HG03175 (cell line): ENCODE measurements around the gene RFXAP.
A peak's percentile ranks its signal among the peaks of the same experiment; 100 is the strongest.
"Not testable (repeated sequence)": the region's sequence is repeated elsewhere in the genome, so short reads cannot be mapped to it uniquely, and the experiment has no call there.

Experiments
- ATAC-seq: cut with Tn5 transposase; IDR thresholded peaks from one replicate; pipeline ENCODE4 v1.9.1; 2021; ENCODE audit warnings: mild to moderate bottlenecking, moderate library complexity; ENCODE audit not compliant: unreplicated experiment

Gene RFXAP, protein sequence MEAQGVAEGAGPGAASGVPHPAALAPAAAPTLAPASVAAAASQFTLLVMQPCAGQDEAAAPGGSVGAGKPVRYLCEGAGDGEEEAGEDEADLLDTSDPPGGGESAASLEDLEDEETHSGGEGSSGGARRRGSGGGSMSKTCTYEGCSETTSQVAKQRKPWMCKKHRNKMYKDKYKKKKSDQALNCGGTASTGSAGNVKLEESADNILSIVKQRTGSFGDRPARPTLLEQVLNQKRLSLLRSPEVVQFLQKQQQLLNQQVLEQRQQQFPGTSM

DNA sequence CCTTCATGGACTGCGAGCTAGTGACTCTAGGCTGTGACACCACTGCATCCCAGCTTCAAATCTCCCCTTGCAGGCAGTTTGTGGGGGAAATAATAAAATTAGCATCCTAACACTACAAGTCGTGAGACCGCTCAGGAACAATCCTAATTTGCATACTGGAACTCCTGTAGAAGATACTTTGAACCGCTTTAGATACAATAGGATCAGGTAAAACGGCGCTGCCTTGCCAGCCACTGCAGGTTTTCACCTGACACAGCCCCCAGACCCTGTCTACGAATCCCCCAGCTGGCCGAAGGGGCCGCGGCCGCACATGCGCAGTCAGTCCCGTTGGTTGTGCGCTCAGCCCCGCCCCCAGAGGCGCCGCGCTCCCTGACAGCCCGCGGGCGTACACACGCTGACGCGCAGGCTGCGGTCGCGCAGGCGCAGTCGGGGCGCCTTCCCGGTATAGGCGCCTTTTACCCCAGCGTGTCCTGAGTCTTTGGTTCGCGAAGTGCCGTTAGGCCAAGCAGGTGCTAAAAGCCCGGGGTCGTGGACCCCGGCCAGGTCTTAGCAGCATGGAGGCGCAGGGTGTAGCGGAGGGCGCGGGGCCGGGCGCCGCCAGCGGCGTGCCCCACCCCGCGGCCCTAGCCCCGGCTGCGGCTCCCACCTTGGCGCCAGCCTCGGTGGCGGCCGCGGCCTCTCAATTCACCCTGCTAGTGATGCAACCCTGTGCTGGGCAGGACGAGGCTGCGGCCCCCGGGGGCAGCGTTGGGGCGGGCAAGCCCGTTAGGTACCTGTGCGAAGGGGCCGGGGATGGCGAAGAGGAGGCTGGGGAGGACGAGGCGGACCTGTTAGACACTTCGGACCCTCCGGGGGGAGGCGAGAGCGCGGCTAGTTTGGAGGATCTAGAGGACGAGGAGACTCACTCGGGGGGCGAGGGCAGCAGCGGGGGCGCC, at the start of gene RFXAP:
TSS of gene RFXAP (plus strand) at position 419 of the 935 bp plus-strand sequence. CDS start at position 555, 136 bp downstream.
- peak; percentile 87 for ATAC-seq

DNA sequence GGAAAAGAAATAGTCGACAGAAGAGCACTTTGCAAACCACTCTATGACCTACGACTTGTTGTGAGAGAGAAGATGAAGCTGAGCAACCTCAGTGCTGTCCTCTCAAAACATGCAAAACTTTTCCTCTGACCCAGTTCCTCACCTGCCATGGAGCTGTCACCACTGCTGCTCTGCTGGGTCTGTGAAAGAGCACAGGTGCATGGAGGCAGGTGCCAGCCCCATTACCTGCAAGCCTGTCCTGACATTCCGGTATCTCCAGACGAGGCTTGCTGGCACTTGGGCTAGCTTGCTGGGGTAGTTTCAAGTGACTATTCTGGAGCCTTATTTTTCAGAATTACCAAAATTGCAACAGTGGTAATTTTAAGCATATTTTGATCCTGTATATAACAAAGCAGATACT, 49.5 kb upstream of the RFXAP start:
- ATAC-seq: no peak

DNA sequence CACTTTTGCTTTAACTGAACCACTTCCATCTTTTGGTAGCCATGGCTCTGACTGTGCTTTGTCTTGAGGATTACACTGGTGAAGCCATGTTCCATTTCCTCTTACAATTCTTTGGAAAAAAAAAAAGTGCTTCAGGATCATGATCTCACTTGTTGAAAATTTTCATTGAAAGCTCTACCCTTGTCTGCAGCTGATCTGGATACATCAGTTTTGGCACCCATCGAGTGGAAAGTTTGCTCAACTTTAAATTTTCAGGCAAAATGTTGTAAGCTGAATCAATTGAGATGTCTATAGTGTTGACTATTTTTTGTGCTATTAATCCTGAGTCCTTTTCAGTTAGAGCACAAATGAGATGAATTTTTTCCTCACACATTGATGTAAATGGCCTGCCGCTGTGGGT, 48.3 kb upstream of the RFXAP start:
- no peak for ATAC-seq

DNA sequence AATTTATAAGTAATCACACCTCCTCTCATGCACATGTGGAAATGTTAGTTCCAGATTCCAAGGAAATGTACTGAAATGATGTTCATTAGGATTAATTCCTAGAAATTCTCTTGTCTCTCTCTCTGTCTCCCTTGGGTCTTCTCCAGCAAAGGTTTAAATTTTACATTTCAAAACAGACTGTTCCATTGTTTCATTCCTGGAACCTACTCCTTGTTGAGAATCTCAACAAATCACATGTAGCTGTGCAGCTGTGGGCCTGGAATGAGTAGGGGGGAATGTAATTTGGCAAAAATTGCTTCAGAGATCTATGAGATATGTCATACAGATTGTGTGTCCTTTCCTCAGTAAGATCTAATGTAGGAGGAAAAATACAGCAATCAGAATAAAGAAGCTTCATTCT, 46.2 kb upstream of the RFXAP start:
- no peak for ATAC-seq

DNA sequence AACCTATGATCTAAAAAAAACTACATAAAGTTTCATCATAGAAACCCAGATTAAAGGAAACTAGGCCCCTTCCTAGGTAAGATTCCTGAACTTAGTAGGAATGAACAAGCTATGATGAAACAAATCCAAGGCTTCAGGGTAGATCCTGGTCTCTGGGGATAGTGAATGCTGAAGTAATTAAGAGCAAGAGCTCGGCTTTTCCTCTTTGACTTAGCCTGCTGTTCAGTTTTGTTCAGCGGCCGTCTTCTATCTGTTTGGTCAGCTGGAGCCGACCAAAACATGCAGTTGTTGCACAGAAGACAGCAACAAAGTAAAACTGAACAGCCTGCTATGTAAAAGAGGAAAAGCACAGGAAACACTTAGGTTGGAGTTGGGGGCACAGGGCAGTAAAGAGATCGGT, 44.1 kb upstream of the RFXAP start:
- no peak for ATAC-seq

DNA sequence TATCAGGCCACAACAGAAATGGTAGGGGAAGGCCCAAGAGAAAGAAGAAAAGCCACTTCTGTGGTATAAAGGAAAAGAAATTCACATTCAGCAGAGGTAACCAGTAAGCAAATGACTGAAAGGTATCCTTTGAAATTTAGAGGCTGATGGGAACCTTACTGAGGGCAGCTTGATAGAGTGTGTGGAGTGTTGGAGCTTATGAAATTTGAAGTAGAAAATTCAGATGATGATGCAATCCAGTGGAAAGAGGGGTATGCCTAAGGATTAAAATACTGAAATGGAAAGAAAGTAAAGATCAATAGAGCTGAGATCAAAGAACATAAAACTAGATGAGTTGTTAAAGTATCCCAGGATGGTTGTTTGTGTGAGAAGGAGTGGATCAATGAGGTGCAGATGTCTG, 42.8 kb upstream of the RFXAP start:
- ATAC-seq: no peak

DNA sequence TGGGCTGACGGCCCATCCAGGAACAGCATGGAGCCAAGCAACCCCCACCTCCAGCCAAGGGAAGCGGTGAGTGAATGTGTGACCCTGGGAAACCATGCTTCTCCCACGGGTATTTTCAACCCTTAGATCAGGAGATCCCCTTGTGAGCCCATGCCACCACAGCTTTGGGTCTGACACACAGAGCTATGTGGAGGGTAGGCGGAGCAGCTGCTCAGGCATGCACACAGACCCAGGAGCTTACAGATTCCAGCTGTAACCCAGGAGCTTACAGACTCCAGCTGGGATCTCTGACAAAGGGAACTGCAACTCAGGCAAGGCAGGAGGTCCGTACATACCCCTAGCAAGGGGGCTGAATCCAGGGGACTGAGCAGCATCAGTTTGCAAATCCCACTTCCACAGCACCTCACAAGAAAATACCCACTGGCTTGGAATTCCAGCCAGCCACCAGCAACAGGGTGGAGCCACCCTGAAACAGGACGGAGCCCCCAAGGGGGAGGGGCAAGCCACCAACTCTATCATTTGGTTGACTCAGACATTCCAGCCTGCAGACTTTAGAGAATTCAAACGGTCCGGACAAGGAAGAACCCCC, 40.8 kb upstream of the RFXAP start:
- ATAC-seq: no peak

DNA sequence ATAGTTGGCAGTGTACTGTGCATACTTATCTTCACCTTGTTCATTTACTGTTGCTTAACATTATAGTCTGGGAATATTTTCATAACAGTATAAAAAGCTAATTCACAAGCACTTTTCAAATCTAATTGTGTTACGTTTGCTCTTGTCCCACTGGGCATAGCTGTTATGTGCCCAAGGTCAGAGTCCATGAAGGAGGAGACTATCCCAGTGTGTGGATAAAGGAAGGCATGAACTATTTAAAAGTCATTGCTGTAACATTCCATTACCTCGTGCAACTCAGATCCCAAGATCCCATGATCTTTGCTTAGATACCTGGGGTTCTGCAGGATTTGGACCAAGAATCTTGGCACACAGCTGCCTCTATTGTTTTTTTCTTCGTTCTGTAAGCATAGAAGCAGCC, 35.1 kb upstream of the RFXAP start:
- ATAC-seq: no peak

DNA sequence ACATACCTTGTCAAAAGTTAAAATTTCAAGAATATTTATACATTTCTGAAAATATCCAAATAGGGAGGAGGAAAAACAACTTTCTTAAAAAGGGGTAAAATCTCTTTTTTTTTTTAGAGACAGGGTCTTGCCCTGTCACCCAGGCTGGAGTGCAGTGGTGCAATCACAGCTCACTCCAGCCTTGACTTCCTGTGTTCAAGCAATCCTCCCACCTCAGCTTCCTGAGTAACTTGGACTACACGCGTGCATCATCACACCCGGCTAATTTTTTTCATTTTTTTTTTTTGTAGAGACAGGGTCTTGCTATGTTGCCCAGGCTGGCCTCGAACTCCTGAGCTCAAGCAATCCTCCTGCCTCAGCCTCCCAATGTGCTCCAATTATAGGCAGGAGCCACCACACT, 32.8 kb upstream of the RFXAP start:
- not testable (repeated sequence) for ATAC-seq

DNA sequence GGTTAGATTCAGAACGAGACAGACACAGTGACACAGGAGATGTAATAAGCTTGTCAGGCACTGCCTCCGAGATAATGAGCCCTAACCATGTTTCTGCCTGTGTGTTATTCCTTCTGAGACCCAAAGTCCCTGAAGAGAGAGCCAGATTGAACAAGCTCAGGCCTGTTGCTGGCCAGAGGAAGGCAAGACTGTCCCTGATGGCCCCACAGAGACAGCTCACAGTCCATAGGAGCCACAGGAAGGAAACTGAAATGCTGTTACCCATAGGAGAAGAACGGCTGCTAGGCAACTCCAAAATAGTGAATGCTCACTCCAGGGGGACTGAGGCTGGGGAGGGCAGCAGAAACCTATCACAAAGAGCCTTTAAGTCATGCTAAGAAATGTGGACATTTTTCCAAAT, 31.8 kb upstream of the RFXAP start:
- ATAC-seq: no peak

DNA sequence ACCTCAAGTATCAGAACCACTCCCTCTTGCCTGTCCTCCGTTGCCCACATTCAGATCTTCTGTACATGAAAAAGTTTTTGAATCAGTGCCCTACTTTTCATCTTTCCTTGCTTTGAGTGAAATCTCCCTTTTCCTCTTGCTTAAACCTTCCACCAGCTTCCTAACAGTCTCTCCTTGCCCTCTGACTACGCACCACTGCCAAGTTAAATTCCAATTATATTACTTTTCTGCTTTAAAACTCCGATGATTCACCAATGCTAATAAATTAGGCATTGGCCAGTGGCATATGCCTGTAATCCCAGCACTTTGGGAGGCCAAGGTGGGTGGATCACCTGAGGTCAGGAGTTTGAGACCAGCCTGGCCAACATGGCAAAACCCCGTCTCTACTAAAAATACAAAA, 30.7 kb upstream of the RFXAP start:
- no peak for ATAC-seq

DNA sequence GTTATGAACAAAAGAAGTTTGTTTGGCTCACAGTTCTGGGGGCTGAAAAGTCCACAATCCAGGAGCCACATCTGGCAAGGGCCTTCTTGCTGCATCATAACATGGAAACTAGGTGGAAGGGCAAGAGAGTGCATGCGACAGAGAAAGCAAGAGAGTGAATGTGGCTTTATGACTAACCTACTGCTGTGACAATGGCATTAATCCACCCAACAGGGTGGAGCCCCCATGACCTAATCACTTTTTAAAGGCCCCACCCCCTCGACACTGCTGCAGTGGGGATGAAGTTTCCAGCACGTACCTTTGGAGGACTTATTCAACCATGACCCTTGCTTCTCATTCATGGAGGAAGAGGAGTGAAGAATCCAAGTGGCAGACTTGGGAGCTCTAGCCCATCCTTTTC, 30.0 kb upstream of the RFXAP start:
- ATAC-seq: no peak

DNA sequence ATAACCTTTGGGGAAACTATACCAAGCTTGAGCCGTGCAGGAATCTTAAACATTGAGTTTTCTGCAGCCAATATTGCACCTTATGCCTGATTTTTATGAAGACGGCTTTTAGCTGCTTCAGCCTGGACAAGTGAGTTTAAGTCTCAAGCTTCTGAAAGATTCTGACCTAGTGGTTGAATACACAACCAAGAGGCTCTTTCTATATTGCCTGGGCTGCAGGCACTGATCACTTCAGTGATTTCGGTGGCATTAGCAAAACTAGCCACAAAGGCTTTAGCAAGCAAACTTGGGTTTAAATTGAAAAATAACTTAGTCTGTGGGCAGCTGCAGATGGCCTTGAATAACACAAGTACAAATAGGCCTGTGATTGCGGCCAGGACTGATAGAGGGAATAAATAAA, 29.3 kb upstream of the RFXAP start:
- ATAC-seq: no peak

DNA sequence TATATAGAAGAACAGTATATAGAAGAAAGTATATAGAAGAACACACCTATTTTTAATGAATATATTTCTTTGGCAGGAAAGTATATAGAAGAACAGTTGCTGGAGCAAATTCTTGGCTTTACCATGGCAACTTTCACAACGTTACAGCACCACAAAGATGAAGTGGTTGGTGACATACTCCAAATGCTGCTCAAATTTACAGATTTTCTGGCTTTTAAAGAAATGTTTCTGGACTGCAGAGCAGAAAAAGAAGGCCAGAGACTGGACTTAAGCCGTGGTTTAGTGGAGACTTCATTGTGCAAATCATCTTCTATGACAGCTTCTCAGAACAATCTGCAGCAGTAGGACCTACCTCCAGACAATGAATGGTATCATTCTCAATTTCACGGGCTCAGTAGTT, 24.3 kb upstream of the RFXAP start:
- ATAC-seq: no peak

DNA sequence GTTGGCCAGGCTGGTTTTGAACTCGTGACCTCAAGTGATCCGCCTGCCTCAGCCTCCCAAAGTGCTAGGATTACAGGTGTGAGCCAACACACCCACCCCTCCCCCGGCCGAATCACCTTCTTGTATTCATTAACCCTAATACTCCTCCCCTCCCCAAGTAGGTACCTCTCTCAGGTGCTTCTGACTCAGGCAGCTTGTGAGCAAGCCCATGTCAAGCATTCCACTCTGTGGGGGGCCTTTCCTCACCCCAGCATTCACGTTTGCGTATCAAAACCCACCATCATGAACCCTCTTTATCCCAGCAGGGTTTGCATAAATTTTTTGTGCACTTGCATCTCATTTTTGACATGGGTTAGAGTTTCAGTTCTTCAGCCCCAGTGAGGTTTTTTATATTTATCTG, 23.6 kb upstream of the RFXAP start:
- ATAC-seq: no peak

DNA sequence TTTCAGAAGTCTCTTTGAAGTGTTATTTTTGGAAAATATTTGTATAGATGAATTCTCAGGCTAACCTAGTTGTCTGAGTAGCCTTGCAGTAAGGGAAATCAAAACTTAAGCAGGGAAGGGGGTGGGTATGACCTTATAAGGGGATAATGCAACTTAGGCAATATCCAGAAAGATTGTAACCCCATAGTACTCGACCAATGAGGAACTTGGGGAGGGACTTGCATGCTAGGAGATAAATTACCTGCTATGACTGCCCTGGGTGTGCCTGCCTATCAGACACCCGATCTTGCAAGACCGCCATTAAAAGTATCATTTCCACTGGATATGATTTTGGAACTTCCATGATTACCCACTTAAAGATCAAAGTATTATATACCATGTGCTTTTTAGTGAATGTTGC, 23.0 kb upstream of the RFXAP start:
- no peak for ATAC-seq

DNA sequence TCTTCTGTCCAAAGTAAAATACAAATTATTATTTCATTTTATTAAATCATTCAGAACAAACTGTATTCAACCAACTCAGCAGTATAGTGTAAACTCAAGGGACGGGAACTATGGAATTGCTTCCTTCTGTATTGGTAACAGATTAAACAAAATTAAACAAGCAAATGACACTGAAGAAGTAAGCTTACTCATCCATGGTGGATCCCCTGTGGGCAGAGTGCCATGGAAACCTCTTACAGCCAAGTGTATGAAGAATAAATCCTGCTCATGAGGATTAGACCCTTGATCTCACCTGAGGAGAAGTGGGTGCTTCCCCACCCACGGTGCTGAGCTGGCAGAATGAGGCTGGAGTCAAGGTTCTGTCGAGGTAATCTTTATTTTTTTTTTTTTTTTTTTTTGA, 18.0 kb upstream of the RFXAP start:
- no peak for ATAC-seq

DNA sequence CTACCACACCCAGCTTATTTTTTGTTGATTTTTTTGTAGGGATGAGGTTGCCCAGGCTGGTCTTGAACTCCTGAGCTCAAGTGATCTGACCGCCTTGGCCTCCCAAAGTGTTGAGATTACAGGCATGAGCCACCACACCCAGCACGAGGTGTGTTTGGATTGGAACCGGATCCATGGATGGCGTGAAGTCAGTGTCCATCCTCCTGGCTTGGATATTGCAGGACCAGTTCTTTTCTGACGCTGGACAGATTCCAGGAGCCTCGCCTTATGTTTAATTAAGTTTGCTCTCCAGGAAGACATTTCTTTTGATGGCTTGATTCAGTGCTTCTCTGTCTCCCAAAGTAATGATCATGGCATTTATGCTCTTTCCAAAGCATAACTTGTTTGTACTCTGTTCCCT, 14.4 kb upstream of the RFXAP start:
- ATAC-seq: no peak

DNA sequence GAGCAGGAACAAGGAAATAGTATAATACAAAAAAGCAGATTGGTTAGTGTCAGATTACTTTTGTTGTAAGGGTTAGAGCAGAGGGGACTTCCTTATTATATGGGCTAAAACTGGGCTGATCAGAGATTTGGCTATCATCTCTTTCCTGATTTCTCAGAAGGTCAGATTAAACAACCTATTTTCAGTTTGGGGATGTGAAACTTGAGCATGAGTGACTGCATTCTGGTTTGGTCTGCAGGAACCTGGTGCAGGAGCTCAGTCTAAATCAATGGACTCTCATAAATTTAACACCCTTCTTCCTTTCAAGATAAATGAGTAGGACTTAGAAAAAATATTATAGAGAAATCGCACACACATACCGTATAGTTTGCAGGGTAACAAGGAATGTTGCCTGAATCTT, 12.9 kb upstream of the RFXAP start:
- no peak for ATAC-seq

DNA sequence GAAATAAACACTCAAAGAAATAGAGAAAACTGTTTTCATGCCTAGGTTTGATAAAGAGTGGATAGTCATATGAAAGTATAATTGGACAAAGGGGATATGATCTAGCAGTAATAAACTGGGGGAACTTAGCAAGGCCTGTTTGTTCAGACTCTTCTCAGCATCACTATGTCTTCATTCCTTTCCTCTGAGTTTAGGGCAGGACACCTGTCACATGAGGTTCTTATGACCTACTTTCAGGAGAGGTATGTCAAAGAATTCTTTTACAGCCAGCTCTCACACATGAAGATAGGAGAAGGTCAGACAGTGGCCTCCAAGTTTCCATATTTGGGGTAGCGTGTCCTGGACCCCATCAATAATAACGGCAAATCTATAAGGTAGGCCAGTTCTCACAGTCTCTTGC, 11.4 kb upstream of the RFXAP start:
- no peak for ATAC-seq

DNA sequence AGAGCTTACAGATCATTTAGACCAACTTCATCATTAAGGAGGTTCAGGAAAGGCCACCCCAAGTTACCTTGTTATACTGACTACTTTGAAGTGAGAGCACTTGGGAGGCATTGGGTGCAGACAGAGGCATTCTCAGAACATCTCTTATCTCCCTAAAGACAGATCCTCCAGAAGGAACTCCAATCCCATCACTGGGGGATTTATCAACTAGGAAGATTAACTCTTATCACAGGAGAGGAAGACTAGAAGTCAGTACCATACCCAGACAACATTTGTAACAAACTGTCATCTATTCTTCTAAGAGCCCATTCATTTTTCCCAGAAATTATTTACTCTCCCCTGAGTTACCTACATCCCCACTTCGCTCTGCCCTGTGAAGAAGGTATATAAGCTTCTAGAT, 5.8 kb upstream of the RFXAP start:
- no peak for ATAC-seq

DNA sequence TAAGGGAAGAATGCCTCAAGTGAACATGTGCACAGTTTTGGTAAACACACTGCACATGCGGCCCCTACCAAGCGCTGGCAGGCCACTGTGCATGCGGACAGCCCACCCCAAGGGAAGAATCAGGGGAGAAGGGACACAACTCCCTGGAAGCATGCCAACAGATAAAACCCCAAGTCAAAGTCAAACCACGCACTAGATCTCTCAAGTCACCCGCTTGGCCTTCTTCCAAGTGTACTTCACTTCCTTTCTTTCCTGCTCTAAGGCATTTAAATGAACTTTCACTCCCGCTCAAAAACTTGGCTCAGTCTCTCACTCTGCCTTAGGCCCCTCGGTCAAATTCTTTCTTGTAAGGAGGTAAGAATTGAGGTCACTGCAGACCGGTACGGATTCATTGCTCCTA, 4.6 kb upstream of the RFXAP start:
- no peak for ATAC-seq
